Astrocyte of the spinal cord (primary cell): Measurements from ENCODE around the gene NRAP.
A peak's percentile ranks its signal among the peaks of the same experiment; 100 is the strongest.

Experiments used
- DNase-seq: peaks from one replicate; pipeline ENCODE4 v3.0.0; 2011; ENCODE audit warnings: low read depth, low spot score
- H3K4me3 ChIP-seq: 2 replicates; pipeline ENCODE4 v1.5.1; 2011; ENCODE audit warnings: low read depth, mild to moderate bottlenecking, low read length, moderate library complexity
- CTCF ChIP-seq: IDR thresholded peaks from 2 replicates; pipeline ENCODE4 v1.5.1; 2012; ENCODE audit warnings: low read depth, mild to moderate bottlenecking, low read length, inconsistent platforms
- in situ Hi-C: cut with HindIII; loops from 2 replicates; pipeline ENCODE4 v1.10.0; 2017; ENCODE audit warnings: low sequenced_read_pairs

NRAP gene

DNA sequence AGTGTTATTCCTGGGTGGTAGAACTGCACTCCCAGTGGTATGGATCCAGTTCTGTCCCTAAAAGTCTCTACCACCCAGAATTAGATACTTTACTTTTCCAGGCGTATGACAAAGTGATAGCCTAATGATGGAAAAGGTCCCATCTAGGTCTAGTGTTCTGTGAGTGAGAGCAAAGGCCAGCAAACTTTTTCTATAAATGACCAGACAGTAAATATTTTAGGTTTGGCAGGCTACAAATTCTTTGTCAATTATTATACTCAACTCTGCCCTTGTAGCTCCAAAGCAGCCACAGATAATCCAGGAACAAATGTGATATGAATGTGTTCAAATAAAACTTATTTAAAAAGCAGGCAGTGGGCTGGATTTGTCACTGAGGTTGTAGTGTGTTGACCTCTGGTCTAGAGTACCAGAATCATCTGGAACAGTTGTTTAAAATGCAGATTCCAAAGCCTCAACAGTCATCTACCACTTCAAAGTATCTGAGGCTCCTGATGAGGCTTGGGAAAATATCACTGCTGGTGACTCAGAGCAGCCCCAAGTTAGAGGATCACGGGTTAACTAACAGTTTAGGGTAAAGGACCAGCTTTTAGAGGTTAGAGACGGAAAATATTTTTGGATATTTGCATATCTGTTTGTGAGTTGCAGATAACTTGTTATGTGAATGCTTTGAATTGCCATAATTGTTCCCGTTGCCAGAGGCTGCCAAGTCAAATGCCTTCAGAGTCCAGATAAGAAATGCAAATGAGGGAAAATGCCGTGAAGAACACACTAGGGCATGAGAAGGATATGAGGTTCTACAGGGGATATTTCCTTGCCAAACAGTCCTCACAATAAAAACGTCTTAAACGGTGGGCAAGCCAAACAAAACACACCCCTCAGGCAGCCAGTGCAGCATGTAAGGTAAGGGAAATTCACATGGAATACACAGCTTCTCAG is 19.4 kb downstream of the NRAP start:
- peak; percentile 62 for DNase-seq
- in situ Hi-C loops: no loop called here
- no peak for TF ChIP-seq CTCF
- H3K4me3 ChIP-seq: no peak overlapping the region

DNA sequence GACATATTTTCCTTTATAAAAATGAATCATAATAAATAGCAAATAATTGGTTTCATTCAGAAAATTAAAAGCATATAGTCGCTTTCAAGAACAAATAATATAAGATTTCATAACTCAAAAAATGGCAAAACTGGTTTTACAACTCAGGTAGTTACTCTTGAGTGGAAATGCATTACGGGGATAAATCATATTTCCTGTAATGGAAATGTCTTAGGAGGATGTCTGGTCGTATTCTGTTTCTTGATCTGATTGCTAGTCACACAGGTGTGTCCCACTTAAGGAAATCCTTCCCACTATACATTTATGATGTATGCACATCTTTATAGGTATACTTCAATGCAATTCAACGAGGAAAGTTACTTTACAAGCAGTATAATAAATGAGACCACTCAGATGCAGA is 20.7 kb downstream of the NRAP start:
- H3K4me3 ChIP-seq: no peak overlapping the region
- in situ Hi-C loops: no loop called here
- no peak for DNase-seq
- no peak for TF ChIP-seq CTCF

GRCh38 chr10:113641702-113642101 is 22.1 kb downstream of the NRAP start:
- DNase-seq: no peak
- H3K4me3 ChIP-seq: no peak overlapping the region
- TF ChIP-seq CTCF: no peak
- in situ Hi-C loops: no loop called here

- in situ Hi-C loops: no loop called here
- no peak overlapping the region for H3K4me3 ChIP-seq
- DNase-seq: no peak
- TF ChIP-seq CTCF: no peak
Measured at GRCh38 chr10:113639966-113640365, 23.9 kb downstream of the NRAP start.

DNA sequence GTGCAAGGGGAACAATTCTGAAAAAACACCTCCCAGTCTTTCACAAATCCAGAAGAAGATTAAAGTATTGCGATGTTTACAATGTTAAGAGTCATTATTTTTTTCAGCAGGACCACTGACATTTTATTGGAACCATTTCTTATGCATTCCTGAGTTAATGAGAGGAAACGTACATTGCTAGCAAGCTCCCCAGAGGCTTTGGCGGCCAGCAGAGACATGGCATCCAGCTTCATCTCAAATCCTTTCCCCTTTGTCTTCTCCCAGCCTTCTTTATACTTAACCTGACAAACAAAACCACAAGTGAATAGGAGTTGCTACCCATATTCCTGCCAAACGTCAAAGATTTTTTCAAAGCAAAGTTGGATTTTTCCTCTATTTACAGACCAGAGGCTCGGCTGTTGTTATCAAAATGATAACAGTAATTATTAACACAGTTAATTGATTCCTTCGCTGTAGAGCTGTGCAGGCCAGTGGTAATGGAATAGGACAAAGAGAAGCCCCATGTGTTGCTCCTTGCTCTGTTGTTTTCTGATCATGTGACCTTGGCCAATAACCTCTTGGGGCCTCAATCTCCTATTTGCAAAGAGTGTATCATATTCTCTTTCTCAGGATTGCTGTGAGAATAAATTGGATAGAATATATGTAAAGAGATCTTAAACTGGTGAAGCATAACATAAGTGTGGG is 32.0 kb downstream of the NRAP start:
- H3K4me3 ChIP-seq: no peak overlapping the region
- DNase-seq: no peak
- no peak for TF ChIP-seq CTCF
- in situ Hi-C loops: no loop called here

DNA sequence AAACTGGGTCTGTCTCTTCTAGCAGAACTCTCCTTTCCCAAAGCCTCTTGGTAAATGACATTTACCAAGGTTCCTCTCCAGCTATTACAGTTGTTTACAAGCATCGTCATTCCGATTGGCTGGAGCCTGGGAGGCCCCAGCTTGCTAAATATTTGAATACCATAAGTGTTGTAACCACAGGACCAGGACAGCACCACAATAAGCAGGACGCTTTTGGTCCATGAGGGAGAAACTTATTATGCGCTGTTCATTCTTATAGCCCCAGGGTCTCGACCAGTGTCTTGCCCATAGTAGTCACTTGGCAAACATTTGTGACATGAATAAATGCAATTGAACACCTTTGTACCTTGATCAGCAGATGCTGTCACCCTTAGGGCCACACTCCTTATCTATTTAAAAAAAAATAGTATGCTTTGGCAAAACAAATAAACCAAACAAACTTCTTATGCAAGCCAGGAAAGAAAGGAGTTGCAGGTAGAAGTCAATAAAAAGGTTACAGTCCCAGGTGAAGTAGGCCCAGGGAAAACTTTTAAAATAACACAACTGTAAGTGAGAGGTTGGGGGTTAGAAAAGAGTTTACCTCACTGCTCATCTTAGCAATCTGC is 32.8 kb downstream of the NRAP start:
- in situ Hi-C loops: no loop called here
- no peak for TF ChIP-seq CTCF
- no peak for DNase-seq
- no peak overlapping the region for H3K4me3 ChIP-seq
